ENCODE measurements around the gene DTD1.

DNA sequence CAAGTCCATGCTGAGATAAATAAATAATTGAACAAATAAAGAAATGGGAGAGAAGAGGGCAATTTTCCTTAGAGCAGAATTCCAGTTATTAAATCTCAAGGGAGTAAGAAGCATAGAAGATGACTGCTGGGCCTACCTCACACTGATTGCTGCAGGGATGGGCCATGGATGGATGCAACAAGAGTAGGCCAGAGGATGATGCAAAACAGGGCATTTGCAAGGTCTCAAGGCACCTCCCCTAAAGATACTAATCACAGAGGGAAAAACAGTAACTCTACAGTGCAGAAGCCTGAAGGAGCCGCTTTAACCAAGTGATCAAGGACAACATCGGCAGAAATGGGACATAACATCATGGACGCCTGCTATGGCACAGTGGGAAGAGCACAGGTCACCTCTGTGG, 224.1 kb downstream of the DTD1 start:
- TF ChIP-seq EP300 (IDR thresholded peaks at IDR 0.05; ENCODE audit: borderline replicate concordance in 1 of 2, low read depth in 1 of 2, low read length in 1 of 2) (no peak), CTCF (IDR thresholded peaks at IDR 0.05) (no peak), TEAD4 (IDR thresholded peaks at IDR 0.05; ENCODE audit: borderline replicate concordance, insufficient read depth) (no peak), MAX (IDR thresholded peaks at IDR 0.05; ENCODE audit: low read depth) (no peak), POLR2AphosphoS5 (IDR thresholded peaks at IDR 0.05; ENCODE audit: low read depth, low read length) (no peak), RAD21 (IDR thresholded peaks at IDR 0.05; ENCODE audit: low read length) (no peak), EZH2phosphoT487 (IDR thresholded peaks at IDR 0.05; ENCODE audit: borderline replicate concordance, low read depth) (no peak), JUND (IDR thresholded peaks at IDR 0.05) (no peak), RFX5 (IDR thresholded peaks at IDR 0.05; ENCODE audit: low read length) (no peak)
- TF ChIP-seq, protein P1, sequence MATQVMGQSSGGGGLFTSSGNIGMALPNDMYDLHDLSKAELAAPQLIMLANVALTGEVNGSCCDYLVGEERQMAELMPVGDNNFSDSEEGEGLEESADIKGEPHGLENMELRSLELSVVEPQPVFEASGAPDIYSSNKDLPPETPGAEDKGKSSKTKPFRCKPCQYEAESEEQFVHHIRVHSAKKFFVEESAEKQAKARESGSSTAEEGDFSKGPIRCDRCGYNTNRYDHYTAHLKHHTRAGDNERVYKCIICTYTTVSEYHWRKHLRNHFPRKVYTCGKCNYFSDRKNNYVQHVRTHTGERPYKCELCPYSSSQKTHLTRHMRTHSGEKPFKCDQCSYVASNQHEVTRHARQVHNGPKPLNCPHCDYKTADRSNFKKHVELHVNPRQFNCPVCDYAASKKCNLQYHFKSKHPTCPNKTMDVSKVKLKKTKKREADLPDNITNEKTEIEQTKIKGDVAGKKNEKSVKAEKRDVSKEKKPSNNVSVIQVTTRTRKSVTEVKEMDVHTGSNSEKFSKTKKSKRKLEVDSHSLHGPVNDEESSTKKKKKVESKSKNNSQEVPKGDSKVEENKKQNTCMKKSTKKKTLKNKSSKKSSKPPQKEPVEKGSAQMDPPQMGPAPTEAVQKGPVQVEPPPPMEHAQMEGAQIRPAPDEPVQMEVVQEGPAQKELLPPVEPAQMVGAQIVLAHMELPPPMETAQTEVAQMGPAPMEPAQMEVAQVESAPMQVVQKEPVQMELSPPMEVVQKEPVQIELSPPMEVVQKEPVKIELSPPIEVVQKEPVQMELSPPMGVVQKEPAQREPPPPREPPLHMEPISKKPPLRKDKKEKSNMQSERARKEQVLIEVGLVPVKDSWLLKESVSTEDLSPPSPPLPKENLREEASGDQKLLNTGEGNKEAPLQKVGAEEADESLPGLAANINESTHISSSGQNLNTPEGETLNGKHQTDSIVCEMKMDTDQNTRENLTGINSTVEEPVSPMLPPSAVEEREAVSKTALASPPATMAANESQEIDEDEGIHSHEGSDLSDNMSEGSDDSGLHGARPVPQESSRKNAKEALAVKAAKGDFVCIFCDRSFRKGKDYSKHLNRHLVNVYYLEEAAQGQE (IDR thresholded peaks at IDR 0.05; ENCODE audit: low read depth, low read length) = no peak
- TF ChIP-seq, protein P2, sequence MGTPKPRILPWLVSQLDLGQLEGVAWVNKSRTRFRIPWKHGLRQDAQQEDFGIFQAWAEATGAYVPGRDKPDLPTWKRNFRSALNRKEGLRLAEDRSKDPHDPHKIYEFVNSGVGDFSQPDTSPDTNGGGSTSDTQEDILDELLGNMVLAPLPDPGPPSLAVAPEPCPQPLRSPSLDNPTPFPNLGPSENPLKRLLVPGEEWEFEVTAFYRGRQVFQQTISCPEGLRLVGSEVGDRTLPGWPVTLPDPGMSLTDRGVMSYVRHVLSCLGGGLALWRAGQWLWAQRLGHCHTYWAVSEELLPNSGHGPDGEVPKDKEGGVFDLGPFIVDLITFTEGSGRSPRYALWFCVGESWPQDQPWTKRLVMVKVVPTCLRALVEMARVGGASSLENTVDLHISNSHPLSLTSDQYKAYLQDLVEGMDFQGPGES (IDR thresholded peaks at IDR 0.05; ENCODE audit: low read depth, low read length) = no peak
- TF ChIP-seq, protein P3, sequence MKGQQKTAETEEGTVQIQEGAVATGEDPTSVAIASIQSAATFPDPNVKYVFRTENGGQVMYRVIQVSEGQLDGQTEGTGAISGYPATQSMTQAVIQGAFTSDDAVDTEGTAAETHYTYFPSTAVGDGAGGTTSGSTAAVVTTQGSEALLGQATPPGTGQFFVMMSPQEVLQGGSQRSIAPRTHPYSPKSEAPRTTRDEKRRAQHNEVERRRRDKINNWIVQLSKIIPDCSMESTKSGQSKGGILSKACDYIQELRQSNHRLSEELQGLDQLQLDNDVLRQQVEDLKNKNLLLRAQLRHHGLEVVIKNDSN (IDR thresholded peaks at IDR 0.05; ENCODE audit: borderline replicate concordance, low read depth) = no peak
